Tibial nerve (tissue), 4 donors: ENCODE results near the gene SPATA31C2. TPM values are rescaled to one million over a fixed set of nuclear protein-coding genes. Genes with fewer than 3 reads are reported as not detected.
A peak's percentile ranks its signal among the peaks of the same experiment; 100 is the strongest.

Experiments
- DNase-seq, 2 donors: peaks; one replicate each; pipeline ENCODE4 v3.0.0-alpha.2; 2019; ENCODE audit warnings: low spot score in 2 of 2
- H3K27ac ChIP-seq, 4 donors: fragments of 200-600 bp; sonication (generic) in 3 of 4; one replicate each; pipeline ENCODE4 v1.5.1; 2017 to 2019; ENCODE audit warnings: mild to moderate bottlenecking in 1 of 4
- H3K27me3 ChIP-seq, 2 donors: fragments of 200-600 bp; sonication (generic) in 1 of 2; one replicate each; pipeline versions ENCODE4 v1.5.1 to v1.6.0; 2017 to 2019
- H3K36me3 ChIP-seq, 3 donors: fragments of 200-600 bp; sonication (generic); one replicate each; pipeline ENCODE4 v1.5.1; 2018 to 2019
- H3K4me1 ChIP-seq, 4 donors: fragments of 200-600 bp; sonication (generic) in 3 of 4; one replicate each; pipeline ENCODE4 v1.5.1; 2017 to 2019
- H3K4me3 ChIP-seq, 4 donors: fragments of 200-600 bp; sonication (generic) in 3 of 4; one replicate each; pipeline ENCODE4 v1.5.1; 2017 to 2019; ENCODE audit warnings: mild to moderate bottlenecking in 1 of 4, moderate library complexity in 1 of 4
- H3K9me3 ChIP-seq, 4 donors: fragments of 200-600 bp; sonication (generic) in 3 of 4; one replicate each; pipeline ENCODE4 v1.5.1; 2017 to 2019
- CTCF ChIP-seq, 5 experiments: fragments of 200-600 bp in 3 of 5; fragments of 450-650 bp in 2 of 5; sonication (generic) in 3 of 5; IDR thresholded peaks; one replicate each; pipeline ENCODE4 v1.5.1; 2016 to 2019; ENCODE audit warnings: antibody characterized with exemption in 5 of 5, mild to moderate bottlenecking in 3 of 5, moderate library complexity in 2 of 5
- EP300 ChIP-seq, 2 donors: sonication (generic); formaldehyde crosslinking; IDR thresholded peaks; one replicate each; pipeline ENCODE4 v1.6.1; 2017; ENCODE audit warnings: antibody characterized with exemption in 2 of 2, mild to moderate bottlenecking in 1 of 2
- POLR2A ChIP-seq, 2 donors: fragments of 450-650 bp; IDR thresholded peaks; one replicate each; pipeline ENCODE4 v1.6.1; 2017; ENCODE audit warnings: antibody characterized with exemption in 2 of 2, mild to moderate bottlenecking in 2 of 2, moderate library complexity in 2 of 2
- WGBS, 2 donors: methylation state at CpG; one replicate each; pipeline ENCODE4 v1.1.5; 2018; 5-methylcytosine and 5-hydroxymethylcytosine counted together
- total RNA-seq, 4 donors: library from RNA; depleted of rRNA; stranded (reverse); fragments of >200 nt; gene quantifications; one replicate each; pipeline ENCODE4 v1.1.0, GENCODE V29; 2016

SPATA31C2 gene
- total RNA-seq, 4 donors from 2014 or later: 0.22 TPM; not detected in 3

GRCh38 chr9:88092797-88093331, 45.4 kb downstream of the SPATA31C2 start:
- H3K36me3 ChIP-seq: no peaks in the 10 kb centered on the region
- H3K9me3 ChIP-seq: no peaks in the 10 kb centered on the region
- TF ChIP-seq CTCF (IDR thresholded peaks at IDR 0.05): no peak
- no peak for TF ChIP-seq EP300 (IDR thresholded peaks at IDR 0.05)
- no peak for TF ChIP-seq POLR2A (IDR thresholded peaks at IDR 0.05)
- H3K4me3 ChIP-seq: no peak overlapping the region
- no peaks in the 10 kb centered on the region for H3K27me3 ChIP-seq
- DNase-seq: no peak
- peaks cover 0 to 5% (median 0%) of the 10 kb centered on the region in 4 donors for H3K4me1 ChIP-seq
- H3K27ac ChIP-seq: peak overlapping the region in 2 of 4 donors; percentile 31 to 50
- 50 to 56% methylated on average over 10 of the region's 10 CpGs for WGBS, 2 donors

- no peak for DNase-seq
- H3K27ac ChIP-seq: no peak overlapping the region
- no peaks in the 10 kb centered on the region for H3K9me3 ChIP-seq
- WGBS, 2 donors: 69 to 82% methylated on average over 4 of the region's 4 CpGs
- TF ChIP-seq POLR2A (IDR thresholded peaks at IDR 0.05) (no peak), EP300 (IDR thresholded peaks at IDR 0.05) (no peak), CTCF (IDR thresholded peaks at IDR 0.05) (no peak)
- H3K4me3 ChIP-seq: no peak overlapping the region
- H3K27me3 ChIP-seq: no peaks in the 10 kb centered on the region
- no peaks in the 10 kb centered on the region for H3K36me3 ChIP-seq
- H3K4me1 ChIP-seq: peaks cover 0 to 5% (median 0%) of the 10 kb centered on the region in 4 donors
Measured at GRCh38 chr9:88090151-88090581, 48.1 kb downstream of the SPATA31C2 start.

GRCh38 chr9:88087906-88088305, 50.4 kb downstream of the SPATA31C2 start:
- 53 to 63% methylated on average over 6 of the region's 6 CpGs for WGBS, 2 donors
- H3K27me3 ChIP-seq: no peaks in the 10 kb centered on the region

GRCh38 chr9:88085476-88085875, 52.8 kb downstream of the SPATA31C2 start:
- 89 to 90% methylated on average over 5 of the region's 5 CpGs for WGBS, 2 donors
- Histone ChIP-seq H3K27ac (no peak overlapping the region), H3K4me3 (no peak overlapping the region), H3K36me3 (no peaks in the 10 kb centered on the region), H3K27me3 (no peaks in the 10 kb centered on the region), H3K4me1 (no peaks in the 10 kb centered on the region), H3K9me3 (peaks cover 0 to 6% (median 0%) of the 10 kb centered on the region in 4 donors)
- no peak for DNase-seq
- TF ChIP-seq POLR2A (IDR thresholded peaks at IDR 0.05) (no peak), EP300 (IDR thresholded peaks at IDR 0.05) (no peak), CTCF (IDR thresholded peaks at IDR 0.05) (no peak)

More at GRCh38 chr9:88087906-88088305, 50.4 kb downstream of the SPATA31C2 start:
- DNase-seq: no peak
- H3K4me1 ChIP-seq: peaks cover 0 to 3% (median 0%) of the 10 kb centered on the region in 4 donors
- no peak overlapping the region for H3K27ac ChIP-seq
- TF ChIP-seq CTCF (IDR thresholded peaks at IDR 0.05) (no peak), POLR2A (IDR thresholded peaks at IDR 0.05) (no peak), EP300 (IDR thresholded peaks at IDR 0.05) (no peak)
- H3K36me3 ChIP-seq: no peaks in the 10 kb centered on the region
- peaks cover 0 to under 1% (median 0%) of the 10 kb centered on the region in 4 donors for H3K9me3 ChIP-seq
- H3K4me3 ChIP-seq: no peak overlapping the region

GRCh38 chr9:88084357-88085183, 53.7 kb downstream of the SPATA31C2 start:
- H3K27me3 ChIP-seq: no peaks in the 10 kb centered on the region
- no peak overlapping the region for H3K27ac ChIP-seq
- WGBS, 2 donors: 70 to 72% methylated on average over 5 of the region's 5 CpGs
- H3K36me3 ChIP-seq: no peaks in the 10 kb centered on the region
- TF ChIP-seq EP300 (IDR thresholded peaks at IDR 0.05) (no peak), CTCF (IDR thresholded peaks at IDR 0.05) (no peak), POLR2A (IDR thresholded peaks at IDR 0.05) (no peak)
- no peaks in the 10 kb centered on the region for H3K4me1 ChIP-seq
- H3K9me3 ChIP-seq: peaks cover 0 to 6% (median 0%) of the 10 kb centered on the region in 4 donors
- no peak overlapping the region for H3K4me3 ChIP-seq
- no peak for DNase-seq
